ENCODE results near the gene CDH23.

The CDH23 gene

GRCh38 chr10:71727738-71728737, 331.3 kb downstream of the CDH23 start:
- DNase-seq (ENCODE audit: low spot score in 2 of 2): peak; percentile 39 to 47
- peak; percentile 71 for ATAC-seq (ENCODE audit: low read depth)
- Mint-ChIP-seq H3K4me3 (peak overlapping the region; percentile 72), H3K9me3 (no peaks in the 10 kb centered on the region), H3K36me3 (no peaks in the 10 kb centered on the region), H3K4me1 (peaks cover 38% of the 10 kb centered on the region), H3K27ac (peak overlapping the region; percentile 88), H3K27me3 (no peaks in the 10 kb centered on the region)

GRCh38 chr10:71729161-71729636, 332.5 kb downstream of the CDH23 start:
- Mint-ChIP-seq H3K9me3 (no peaks in the 10 kb centered on the region), H3K4me1 (peaks cover 43% of the 10 kb centered on the region)
- no peak for ATAC-seq (ENCODE audit: low read depth)

GRCh38 chr10:71731791-71732190, 335.1 kb downstream of the CDH23 start:
- ATAC-seq (ENCODE audit: low read depth): no peak
- H3K9me3 Mint-ChIP-seq: no peaks in the 10 kb centered on the region

More at GRCh38 chr10:71729161-71729636, 332.5 kb downstream of the CDH23 start:
- H3K4me3 Mint-ChIP-seq: peak overlapping the region; percentile 24
- H3K27me3 Mint-ChIP-seq: no peaks in the 10 kb centered on the region
- no peak overlapping the region for H3K27ac Mint-ChIP-seq
- no peak for DNase-seq (ENCODE audit: low spot score in 2 of 2)
- H3K36me3 Mint-ChIP-seq: no peaks in the 10 kb centered on the region

GRCh38 chr10:71734797-71735196, 338.1 kb downstream of the CDH23 start:
- no peaks in the 10 kb centered on the region for H3K36me3 Mint-ChIP-seq
- peak overlapping the region; percentile 14 for H3K4me3 Mint-ChIP-seq
- H3K9me3 Mint-ChIP-seq: no peaks in the 10 kb centered on the region
- no peak for DNase-seq (ENCODE audit: low spot score in 2 of 2)
- no peaks in the 10 kb centered on the region for H3K27me3 Mint-ChIP-seq
- ATAC-seq (ENCODE audit: low read depth): no peak
- peaks cover 43% of the 10 kb centered on the region for H3K4me1 Mint-ChIP-seq
- no peak overlapping the region for H3K27ac Mint-ChIP-seq

More at GRCh38 chr10:71731791-71732190, 335.1 kb downstream of the CDH23 start:
- peaks cover 55% of the 10 kb centered on the region for H3K4me1 Mint-ChIP-seq
- H3K27ac Mint-ChIP-seq: no peak overlapping the region
- no peak overlapping the region for H3K4me3 Mint-ChIP-seq
- no peak for DNase-seq (ENCODE audit: low spot score in 2 of 2)
- no peaks in the 10 kb centered on the region for H3K36me3 Mint-ChIP-seq
- H3K27me3 Mint-ChIP-seq: no peaks in the 10 kb centered on the region

DNA sequence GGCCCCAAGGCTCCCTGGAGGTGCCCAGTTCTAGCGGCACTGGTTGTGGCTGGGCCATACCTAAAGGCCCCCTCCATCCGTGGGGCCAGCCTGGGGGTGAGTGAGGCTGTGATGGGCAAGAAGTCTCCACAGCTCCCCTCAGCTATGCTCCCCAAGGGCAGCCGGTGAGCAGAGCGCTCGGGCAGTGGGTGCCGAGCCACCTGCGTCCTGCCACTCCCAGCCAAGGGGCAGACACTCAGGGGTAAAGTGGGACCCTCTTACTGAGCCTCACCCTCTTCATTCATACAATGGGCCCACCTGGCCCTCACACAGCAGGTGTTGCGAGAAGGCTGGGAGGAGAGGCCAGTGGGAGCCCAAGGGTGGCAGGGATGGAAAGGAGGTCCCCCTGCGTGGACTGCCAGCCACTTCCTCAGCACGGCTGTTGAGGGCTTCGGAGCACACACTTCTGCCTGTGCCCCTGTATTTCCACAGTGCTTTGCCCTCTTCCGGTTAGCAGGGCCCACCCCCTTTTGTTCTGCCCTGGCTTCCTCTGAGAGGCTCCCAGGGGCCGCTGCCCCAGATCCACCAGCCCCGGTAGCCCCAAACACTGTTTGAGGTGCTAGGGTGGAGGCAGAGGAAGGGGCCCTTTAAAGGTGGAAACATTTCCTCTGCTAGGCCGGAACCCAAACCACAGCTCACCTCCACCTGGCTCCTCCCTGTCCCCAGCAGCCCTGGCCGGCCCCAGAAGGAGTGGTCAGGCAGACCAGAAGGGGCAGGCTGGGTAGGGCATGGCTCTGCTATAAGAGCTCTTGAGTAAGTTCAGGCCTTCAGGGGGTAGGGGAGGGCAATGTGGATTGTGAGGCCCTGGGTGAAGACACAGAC, 339.2 kb downstream of the CDH23 start:
- peak overlapping the region; percentile 54 for H3K4me3 Mint-ChIP-seq
- DNase-seq (ENCODE audit: low spot score in 2 of 2): no peak
- no peaks in the 10 kb centered on the region for H3K9me3 Mint-ChIP-seq
- no peaks in the 10 kb centered on the region for H3K27me3 Mint-ChIP-seq
- no peaks in the 10 kb centered on the region for H3K36me3 Mint-ChIP-seq
- peak overlapping the region; percentile 84 for H3K27ac Mint-ChIP-seq
- H3K4me1 Mint-ChIP-seq: peaks cover 55% of the 10 kb centered on the region
- peak; percentile 71 for ATAC-seq (ENCODE audit: low read depth)

GRCh38 chr10:71736570-71736952, 339.8 kb downstream of the CDH23 start:
- no peaks in the 10 kb centered on the region for H3K9me3 Mint-ChIP-seq
- DNase-seq (ENCODE audit: low spot score in 2 of 2): no peak
- H3K4me1 Mint-ChIP-seq: peaks cover 60% of the 10 kb centered on the region
- H3K27ac Mint-ChIP-seq: peak overlapping the region; percentile 84
- H3K27me3 Mint-ChIP-seq: no peaks in the 10 kb centered on the region
- ATAC-seq (ENCODE audit: low read depth): no peak
- no peaks in the 10 kb centered on the region for H3K36me3 Mint-ChIP-seq
- H3K4me3 Mint-ChIP-seq: peak overlapping the region; percentile 0

DNA sequence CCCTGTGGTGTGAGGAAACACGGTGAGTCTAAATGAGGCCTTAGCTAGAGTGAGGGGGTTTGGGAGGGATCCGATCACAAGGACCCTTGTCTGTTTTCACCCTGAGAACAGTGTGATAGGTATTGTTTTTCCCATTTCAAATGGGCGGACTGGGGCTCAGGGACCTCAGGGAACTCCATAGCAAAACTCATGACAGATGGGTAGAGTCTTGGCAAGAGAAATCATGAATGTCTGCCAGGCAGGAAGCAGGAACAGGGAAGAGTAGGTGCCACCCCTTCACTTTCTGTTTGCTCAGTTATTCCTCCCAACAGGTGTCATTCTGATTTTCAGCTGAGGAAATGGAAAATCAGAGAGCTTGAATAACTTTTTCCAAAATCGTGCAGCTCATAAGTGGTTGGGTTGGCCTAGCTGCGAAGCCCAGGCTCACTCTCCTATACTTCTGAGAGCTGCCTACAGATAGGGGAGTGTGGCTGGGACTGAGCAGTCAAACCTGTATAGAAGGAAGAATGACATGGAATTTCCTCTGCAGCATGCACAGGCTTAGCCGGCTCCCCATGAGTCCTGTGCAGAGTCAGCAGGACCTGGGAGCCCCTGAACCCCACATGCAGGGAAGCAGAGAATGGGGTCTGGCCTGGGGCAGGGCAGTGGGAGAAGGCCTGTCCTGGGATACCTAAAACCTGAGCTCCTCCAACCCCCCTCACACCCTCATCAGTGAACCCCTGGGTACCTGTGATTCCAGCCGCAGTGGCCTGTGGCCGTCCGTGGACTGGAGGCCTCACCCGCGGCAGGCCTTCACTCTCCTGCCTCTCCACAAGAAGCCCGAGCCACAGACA, 340.5 kb downstream of the CDH23 start:
- Mint-ChIP-seq H3K27me3 (no peaks in the 10 kb centered on the region), H3K36me3 (no peaks in the 10 kb centered on the region), H3K4me1 (peaks cover 65% of the 10 kb centered on the region), H3K9me3 (no peaks in the 10 kb centered on the region), H3K27ac (peak overlapping the region; percentile 84), H3K4me3 (no peak overlapping the region)
- DNase-seq (ENCODE audit: low spot score in 2 of 2) (no peak), ATAC-seq (ENCODE audit: low read depth) (no peak)

GRCh38 chr10:71737834-71738197, 341.1 kb downstream of the CDH23 start:
- peaks cover 69% of the 10 kb centered on the region for H3K4me1 Mint-ChIP-seq
- peak overlapping the region; percentile 15 for H3K27ac Mint-ChIP-seq
- no peaks in the 10 kb centered on the region for H3K36me3 Mint-ChIP-seq
- no peaks in the 10 kb centered on the region for H3K9me3 Mint-ChIP-seq
- no peak for ATAC-seq (ENCODE audit: low read depth)
- H3K4me3 Mint-ChIP-seq: no peak overlapping the region
- no peaks in the 10 kb centered on the region for H3K27me3 Mint-ChIP-seq
- no peak for DNase-seq (ENCODE audit: low spot score in 2 of 2)

- no peak for ATAC-seq (ENCODE audit: low read depth)
- no peaks in the 10 kb centered on the region for H3K9me3 Mint-ChIP-seq
- DNase-seq (ENCODE audit: low spot score in 2 of 2): no peak
- H3K4me3 Mint-ChIP-seq: no peak overlapping the region
- no peaks in the 10 kb centered on the region for H3K27me3 Mint-ChIP-seq
- no peaks in the 10 kb centered on the region for H3K36me3 Mint-ChIP-seq
- peaks cover 64% of the 10 kb centered on the region for H3K4me1 Mint-ChIP-seq
- no peak overlapping the region for H3K27ac Mint-ChIP-seq
These were observed 342.7 kb downstream of the CDH23 start for GRCh38 chr10:71739358-71739900.

DNA sequence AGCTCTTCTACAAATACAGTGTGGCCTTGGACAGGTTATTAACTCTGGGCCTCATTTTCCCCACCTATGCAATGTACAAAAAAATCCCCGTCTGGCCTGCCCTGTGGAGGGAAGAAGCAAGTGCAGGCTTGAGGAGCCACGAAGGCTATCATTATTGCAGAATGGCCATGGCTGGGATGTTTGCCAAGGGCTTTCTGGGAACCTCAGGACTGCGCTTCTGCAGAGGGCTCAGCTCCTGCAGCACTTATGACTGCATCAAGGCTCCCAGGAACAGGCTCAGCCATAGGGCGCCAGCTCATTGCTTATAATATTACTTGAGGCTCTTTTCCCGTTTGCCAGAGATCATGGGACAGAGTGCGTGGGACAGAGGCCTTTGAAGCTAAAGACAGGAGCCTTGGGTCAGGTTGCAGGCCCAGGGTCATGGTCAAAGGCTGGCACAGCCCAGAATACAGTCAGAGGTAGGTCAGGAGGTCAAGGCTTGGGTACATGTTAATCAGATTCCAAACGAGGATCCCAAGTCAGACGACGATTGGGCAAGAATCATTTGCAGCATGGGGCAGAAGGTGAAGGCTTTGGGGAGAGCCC, 343.4 kb downstream of the CDH23 start:
- no peak overlapping the region for H3K27ac Mint-ChIP-seq
- H3K9me3 Mint-ChIP-seq: no peaks in the 10 kb centered on the region
- no peaks in the 10 kb centered on the region for H3K27me3 Mint-ChIP-seq
- H3K4me1 Mint-ChIP-seq: peaks cover 60% of the 10 kb centered on the region
- DNase-seq (ENCODE audit: low spot score in 2 of 2) (no peak), ATAC-seq (ENCODE audit: low read depth) (no peak)
- H3K4me3 Mint-ChIP-seq: no peak overlapping the region
- no peaks in the 10 kb centered on the region for H3K36me3 Mint-ChIP-seq

- no peak overlapping the region for H3K4me3 Mint-ChIP-seq
- H3K36me3 Mint-ChIP-seq: no peaks in the 10 kb centered on the region
- peak overlapping the region; percentile 25 for H3K27ac Mint-ChIP-seq
- H3K27me3 Mint-ChIP-seq: no peaks in the 10 kb centered on the region
- peaks cover 57% of the 10 kb centered on the region for H3K4me1 Mint-ChIP-seq
- DNase-seq (ENCODE audit: low spot score in 2 of 2) (no peak), ATAC-seq (ENCODE audit: low read depth) (no peak)
- no peaks in the 10 kb centered on the region for H3K9me3 Mint-ChIP-seq
These were observed 344.3 kb downstream of the CDH23 start for GRCh38 chr10:71741029-71741428.

DNA sequence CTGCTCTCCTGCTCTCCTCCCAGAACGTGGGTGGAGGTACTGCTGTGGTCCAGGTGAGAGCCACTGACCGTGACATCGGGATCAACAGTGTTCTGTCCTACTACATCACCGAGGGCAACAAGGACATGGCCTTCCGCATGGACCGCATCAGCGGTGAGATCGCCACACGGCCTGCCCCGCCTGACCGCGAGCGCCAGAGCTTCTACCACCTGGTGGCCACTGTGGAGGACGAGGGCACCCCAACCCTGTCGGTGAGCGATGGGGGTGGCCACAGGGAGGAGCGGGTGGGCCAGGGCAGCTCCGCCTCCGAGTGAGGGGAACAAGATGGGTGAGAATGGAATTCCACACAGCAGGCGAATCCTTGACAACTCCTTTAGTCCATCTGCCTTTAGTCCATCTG, 345.0 kb downstream of the CDH23 start:
- Mint-ChIP-seq H3K27me3 (no peaks in the 10 kb centered on the region), H3K9me3 (no peaks in the 10 kb centered on the region), H3K36me3 (no peaks in the 10 kb centered on the region), H3K4me3 (no peak overlapping the region), H3K27ac (no peak overlapping the region), H3K4me1 (peaks cover 55% of the 10 kb centered on the region)
- DNase-seq (ENCODE audit: low spot score in 2 of 2): no peak
- ATAC-seq (ENCODE audit: low read depth): no peak
